ENCODE results near the gene RAMP3. TPM values are rescaled to one million over a fixed set of nuclear protein-coding genes. Genes with fewer than 3 reads are reported as not detected.

Gene RAMP3
- total RNA-seq, 2 donors from 2014 or later: not detected

GRCh38 chr7:45146531-45147379, 10.8 kb upstream of the RAMP3 start:
- H3K36me3 ChIP-seq (ENCODE audit: control insufficient read depth, insufficient read depth, low read length): no peaks in the 10 kb centered on the region
- Mint-ChIP-seq H3K4me1 (no peaks in the 10 kb centered on the region), H3K9me3 (no peaks in the 10 kb centered on the region), H3K27ac (no peak overlapping the region), H3K36me3 (ENCODE audit: low read depth) (no peaks in the 10 kb centered on the region), H3K4me3 (no peak overlapping the region), H3K27me3 (ENCODE audit: insufficient read depth) (no peaks in the 10 kb centered on the region)
- no peaks in the 10 kb centered on the region for H3K4me1 ChIP-seq (ENCODE audit: control insufficient read depth, insufficient read depth, low read length)
- DNase-seq: peak; percentile 51
- H3K9me3 ChIP-seq (ENCODE audit: control insufficient read depth, low read length): no peaks in the 10 kb centered on the region
- H3K9ac ChIP-seq (ENCODE audit: extremely low read depth, low read length, poor library complexity, severe bottlenecking): no peak overlapping the region
- H3K27me3 ChIP-seq (ENCODE audit: control insufficient read depth, insufficient read depth, low read length, poor library complexity, severe bottlenecking): no peaks in the 10 kb centered on the region
- no peak overlapping the region for H3K4me3 ChIP-seq (ENCODE audit: low read length)
- 84 to 88% methylated on average over 15 to 19 of the region's 19 CpGs for WGBS, 2 experiments (ENCODE audit: insufficient coverage in 1 of 2, insufficient read length in 1 of 2)
- peak; percentile 48 for TF ChIP-seq CTCF (conservative IDR thresholded peaks at IDR 0.05)
- H3K27ac ChIP-seq (ENCODE audit: low read depth, low read length): no peak overlapping the region

GRCh38 chr7:45147858-45148652, 9.5 kb upstream of the RAMP3 start:
- Mint-ChIP-seq H3K4me1 (no peaks in the 10 kb centered on the region), H3K27me3 (ENCODE audit: insufficient read depth) (peaks cover 2% of the 10 kb centered on the region), H3K27ac (no peak overlapping the region), H3K4me3 (no peak overlapping the region), H3K9me3 (no peaks in the 10 kb centered on the region), H3K36me3 (ENCODE audit: low read depth) (no peaks in the 10 kb centered on the region)
- Histone ChIP-seq H3K4me3 (ENCODE audit: low read length) (no peak overlapping the region), H3K9ac (ENCODE audit: extremely low read depth, low read length, poor library complexity, severe bottlenecking) (no peak overlapping the region), H3K4me1 (ENCODE audit: control insufficient read depth, insufficient read depth, low read length) (no peaks in the 10 kb centered on the region), H3K9me3 (ENCODE audit: control insufficient read depth, low read length) (no peaks in the 10 kb centered on the region), H3K36me3 (ENCODE audit: control insufficient read depth, insufficient read depth, low read length) (no peaks in the 10 kb centered on the region), H3K27ac (ENCODE audit: low read depth, low read length) (no peak overlapping the region), H3K27me3 (ENCODE audit: control insufficient read depth, insufficient read depth, low read length, poor library complexity, severe bottlenecking) (no peaks in the 10 kb centered on the region)
- TF ChIP-seq CTCF (conservative IDR thresholded peaks at IDR 0.05): no peak
- 87 to 89% methylated on average over 27 to 32 of the region's 32 CpGs for WGBS, 2 experiments (ENCODE audit: insufficient coverage in 1 of 2, insufficient read length in 1 of 2)
- peak; percentile 45 for DNase-seq

- DNase-seq: no peak
- Histone ChIP-seq H3K4me3 (ENCODE audit: low read length) (no peak overlapping the region), H3K27ac (ENCODE audit: low read depth, low read length) (no peak overlapping the region), H3K4me1 (ENCODE audit: control insufficient read depth, insufficient read depth, low read length) (no peaks in the 10 kb centered on the region), H3K9ac (ENCODE audit: extremely low read depth, low read length, poor library complexity, severe bottlenecking) (no peak overlapping the region), H3K27me3 (ENCODE audit: control insufficient read depth, insufficient read depth, low read length, poor library complexity, severe bottlenecking) (no peaks in the 10 kb centered on the region), H3K9me3 (ENCODE audit: control insufficient read depth, low read length) (no peaks in the 10 kb centered on the region), H3K36me3 (ENCODE audit: control insufficient read depth, insufficient read depth, low read length) (no peaks in the 10 kb centered on the region)
- no peak for TF ChIP-seq CTCF (conservative IDR thresholded peaks at IDR 0.05)
- no peaks in the 10 kb centered on the region for H3K4me1 Mint-ChIP-seq
- H3K27ac Mint-ChIP-seq: no peak overlapping the region
- no peaks in the 10 kb centered on the region for H3K36me3 Mint-ChIP-seq (ENCODE audit: low read depth)
- H3K27me3 Mint-ChIP-seq (ENCODE audit: insufficient read depth): peaks cover 2% of the 10 kb centered on the region
- H3K9me3 Mint-ChIP-seq: no peaks in the 10 kb centered on the region
- 89 to 94% methylated on average over 9 to 10 of the region's 10 CpGs for WGBS, 2 experiments (ENCODE audit: insufficient coverage in 1 of 2, insufficient read length in 1 of 2)
- no peak overlapping the region for H3K4me3 Mint-ChIP-seq
Observed at GRCh38 chr7:45148653-45148973, 9.0 kb upstream of the RAMP3 start.
